Activated CD4-positive, alpha-beta T cell treated with anti-CD3 and anti-CD28 coated beads, Interleukin-2, Interleukin-6, amounts not matched to agents 100 ng/mL and 50 ng/mL, durations not matched to agents 16 hours and 8 hours (primary cell): ENCODE data around the gene LRRFIP1.
A peak's percentile ranks its signal among the peaks of the same experiment; 100 is the strongest.
"Not testable (repeated sequence)": the region's sequence is repeated elsewhere in the genome, so short reads cannot be mapped to it uniquely, and the experiment has no call there.

Source experiments
- DNase-seq: peaks from one replicate; pipeline ENCODE4 v3.0.0-alpha.2; 2020

The LRRFIP1 gene

DNA sequence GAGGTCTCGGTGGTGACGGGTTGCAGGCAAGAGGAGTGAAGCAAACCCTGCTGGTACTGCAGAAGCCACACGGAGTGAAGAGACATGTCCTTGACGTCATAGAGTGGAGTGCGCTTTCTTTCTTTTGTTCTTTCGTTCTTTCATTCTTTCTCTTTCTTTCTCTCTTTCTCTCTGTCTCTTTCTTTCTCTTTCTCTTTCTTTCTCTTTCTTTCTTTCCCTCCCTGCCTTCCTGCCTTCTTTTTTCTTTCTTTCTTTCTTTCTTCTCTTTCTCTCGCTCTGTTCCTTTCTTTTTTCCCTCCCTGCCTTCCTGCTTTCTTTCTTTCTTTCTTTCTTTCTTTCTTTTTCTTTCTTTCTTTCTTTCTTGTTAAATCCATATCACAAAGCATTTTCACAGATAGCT is 39.2 kb downstream of the LRRFIP1 start:
- no peak for DNase-seq

DNA sequence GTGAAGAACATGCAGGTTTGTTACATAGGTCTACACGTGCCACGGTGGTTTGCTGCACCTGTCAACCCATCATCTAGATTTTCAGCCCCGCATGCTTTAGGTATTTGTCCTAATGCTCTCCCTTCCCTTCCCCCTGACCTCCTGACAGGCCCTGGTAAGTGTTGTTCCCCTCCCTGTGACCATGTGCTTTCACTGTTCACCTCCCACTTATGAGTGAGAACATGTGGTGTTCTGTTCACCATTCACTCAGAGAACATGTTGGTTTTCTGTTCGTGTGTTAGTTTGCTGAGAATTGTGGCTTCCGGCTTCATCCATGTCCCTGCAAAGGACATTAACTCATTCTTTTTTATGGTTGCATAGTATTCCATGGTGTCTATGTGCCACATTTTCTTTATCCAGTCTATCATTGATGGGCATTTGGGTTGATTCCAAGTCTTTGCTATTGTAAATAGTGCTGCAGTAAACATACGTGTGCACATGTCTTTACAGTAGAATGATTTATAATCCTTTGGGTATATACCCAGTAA is 39.7 kb downstream of the LRRFIP1 start:
- not testable (repeated sequence) for DNase-seq

- DNase-seq, result no peak
Measured at GRCh38 chr2:237667893-237668292, 40.5 kb downstream of the LRRFIP1 start.

DNA sequence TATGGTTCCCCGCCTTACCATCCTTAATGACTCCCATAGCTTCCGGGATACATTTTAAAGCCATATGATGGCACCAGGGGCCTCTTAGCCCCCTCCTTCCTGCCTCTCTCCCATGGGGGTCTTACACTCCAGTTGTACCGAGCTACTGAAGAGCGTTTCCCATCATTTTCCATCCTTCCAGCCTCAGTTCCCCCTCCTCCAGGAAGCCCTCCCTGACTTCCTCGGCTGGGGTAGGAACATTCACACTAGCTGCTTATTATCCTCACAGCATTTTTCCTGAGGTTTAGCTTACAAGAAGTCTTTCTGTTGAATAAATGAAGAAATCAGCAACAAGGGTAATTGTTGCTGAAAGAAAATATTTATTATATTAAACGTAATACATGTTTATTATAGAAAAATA is 41.1 kb downstream of the LRRFIP1 start:
- no peak for DNase-seq

GRCh38 chr2:237669283-237669627 is 41.9 kb downstream of the LRRFIP1 start:
- no peak for DNase-seq

GRCh38 chr2:237669628-237670392 is 42.4 kb downstream of the LRRFIP1 start:
- no peak for DNase-seq

DNA sequence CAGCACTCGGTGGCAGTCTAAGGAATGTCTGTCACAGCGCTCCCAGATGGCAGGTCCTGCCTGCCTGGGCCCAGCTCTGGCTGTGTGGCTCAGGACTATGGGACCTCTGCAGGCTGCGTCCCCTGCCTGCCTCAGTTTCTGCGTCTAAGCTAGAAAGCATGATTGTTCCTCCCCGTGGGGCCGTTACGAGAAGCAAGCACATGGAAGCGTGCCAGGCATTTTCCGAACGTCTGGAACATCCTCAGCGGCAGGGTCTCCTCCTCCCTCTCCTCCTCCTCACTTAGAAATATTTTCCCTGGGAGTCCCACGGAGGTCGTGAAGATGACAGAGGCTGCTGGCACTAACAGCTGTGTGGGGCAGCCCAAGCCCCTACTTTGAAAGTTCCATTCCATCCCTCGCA is 43.3 kb downstream of the LRRFIP1 start:
- DNase-seq, result no peak

DNA sequence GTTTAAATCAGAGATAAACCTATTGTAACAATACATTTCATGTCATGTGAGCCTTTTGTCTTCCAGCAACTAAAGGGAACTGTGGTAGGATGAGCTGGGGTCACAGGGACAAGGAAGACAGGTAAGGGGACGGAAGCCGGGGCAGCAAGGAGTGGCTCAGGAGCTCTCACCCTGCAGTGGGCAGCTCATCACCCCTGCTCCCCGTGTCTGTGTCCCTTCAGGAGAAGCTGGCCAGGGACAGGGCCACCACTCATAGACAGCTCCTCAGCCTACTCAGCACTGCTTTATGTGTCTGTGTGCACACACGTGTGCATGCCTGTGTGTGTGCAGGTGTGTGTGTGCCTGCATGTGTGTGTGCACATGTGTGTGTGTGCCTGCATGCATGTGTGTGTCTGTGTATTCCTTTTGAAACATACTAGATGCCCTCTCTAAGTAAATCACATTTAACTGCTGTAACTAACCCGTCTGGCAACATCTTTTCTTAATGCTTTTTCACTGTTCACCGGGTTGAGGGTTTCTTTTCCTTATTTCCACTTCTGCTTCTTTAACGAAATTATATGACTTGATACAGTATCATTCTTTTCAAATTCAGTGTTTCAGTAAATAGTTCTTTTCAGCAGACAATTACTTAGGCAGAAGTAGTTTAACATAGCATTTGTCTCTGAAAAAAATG is 44.2 kb downstream of the LRRFIP1 start:
- no peak for DNase-seq

DNA sequence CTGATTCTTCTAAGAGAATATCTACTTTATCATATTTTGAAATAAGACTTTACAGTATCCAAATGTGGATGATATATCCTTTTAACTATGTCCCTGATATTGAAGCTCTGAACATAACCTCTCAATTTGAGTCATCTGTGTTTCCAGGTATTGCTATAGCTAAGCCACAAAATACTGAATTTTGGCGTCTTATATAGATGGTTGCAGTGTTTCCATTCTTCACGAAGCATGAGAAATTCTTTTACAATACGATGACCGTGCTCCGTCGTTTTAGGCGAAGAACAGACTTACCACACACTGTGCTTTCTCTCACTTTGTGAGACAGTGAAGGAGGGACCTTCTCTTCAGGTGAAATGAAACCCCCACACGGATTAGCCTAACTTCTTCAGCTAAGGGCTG is 45.3 kb downstream of the LRRFIP1 start:
- peak; percentile 51 for DNase-seq

- DNase-seq, result peak; percentile 79
Measured at GRCh38 chr2:237673130-237674001, 46.0 kb downstream of the LRRFIP1 start.

GRCh38 chr2:237674731-237675276 is 47.4 kb downstream of the LRRFIP1 start:
- DNase-seq, result peak; percentile 87

GRCh38 chr2:237675316-237675715 is 47.9 kb downstream of the LRRFIP1 start:
- DNase-seq, result no peak

GRCh38 chr2:237680702-237681478 is 53.5 kb downstream of the LRRFIP1 start:
- no peak for DNase-seq

GRCh38 chr2:237682151-237682550 is 54.8 kb downstream of the LRRFIP1 start:
- DNase-seq, result no peak

GRCh38 chr2:237682856-237683670 is 55.7 kb downstream of the LRRFIP1 start:
- DNase-seq, result no peak

- no peak for DNase-seq
Measured at GRCh38 chr2:237685408-237685807, 58.0 kb downstream of the LRRFIP1 start.

GRCh38 chr2:237686659-237687136 is 59.3 kb downstream of the LRRFIP1 start:
- no peak for DNase-seq

GRCh38 chr2:237688081-237688480 is 60.7 kb downstream of the LRRFIP1 start:
- DNase-seq, result no peak

GRCh38 chr2:237688541-237688940 is 61.2 kb downstream of the LRRFIP1 start:
- not testable (repeated sequence) for DNase-seq

- no peak for DNase-seq
Measured at GRCh38 chr2:237689336-237690131, 62.1 kb downstream of the LRRFIP1 start.
